HEK293T (cell line): ENCODE results near the gene FJX1.

Experiments used
- CTCF ChIA-PET: fragments of 350-600 bp; formaldehyde crosslinking; extraction: SDS; loops from one replicate; lab custom pipeline; 2021; ENCODE audit warnings: antibody characterized with exemption, inconsistent platforms; lab: Yijun Ruan, JAX
- POLR2A ChIA-PET: fragments of 350-600 bp; formaldehyde crosslinking; extraction: SDS; loops from one replicate; lab custom pipeline; 2020; ENCODE audit warnings: antibody characterized with exemption, inconsistent platforms; lab: Yijun Ruan, JAX
- DNase-seq: peaks from one replicate; pipeline ENCODE4 v3.0.0; 2012; ENCODE audit warnings: mixed read lengths; ENCODE audit errors: extremely low spot score
- ARNT ChIP-seq: fragments of 450-650 bp; IDR thresholded peaks from 2 replicates; pipeline ENCODE4 v1.6.1; 2017; ENCODE audit warnings: mild to moderate bottlenecking
- BHLHE40 ChIP-seq: fragments of 450-650 bp; IDR thresholded peaks from 2 replicates; pipeline ENCODE4 v1.6.1; 2016; ENCODE audit warnings: mild to moderate bottlenecking, moderate library complexity, borderline replicate concordance
- CTBP1 ChIP-seq: fragments of 450-650 bp; IDR thresholded peaks from 2 replicates; pipeline ENCODE4 v1.6.1; 2016; ENCODE audit warnings: borderline replicate concordance
- ELF4 ChIP-seq: fragments of 450-650 bp; IDR thresholded peaks from 2 replicates; pipeline ENCODE4 v1.6.1; 2017; ENCODE audit warnings: antibody characterized with exemption
- FOXA1 ChIP-seq: fragments of 450-650 bp; IDR thresholded peaks from 2 replicates; pipeline ENCODE4 v1.6.1; 2016; ENCODE audit warnings: mild to moderate bottlenecking
- FOXK2 ChIP-seq: fragments of 450-650 bp; IDR thresholded peaks from 2 replicates; pipeline ENCODE4 v1.6.1; 2016; ENCODE audit warnings: mild to moderate bottlenecking
- FOXM1 ChIP-seq: fragments of 450-650 bp; IDR thresholded peaks from 2 replicates; pipeline ENCODE4 v1.6.1; 2017; ENCODE audit warnings: mild to moderate bottlenecking, borderline replicate concordance
- HDGF ChIP-seq: fragments of 450-650 bp; IDR thresholded peaks from 2 replicates; pipeline ENCODE4 v1.6.1; 2017; ENCODE audit warnings: antibody characterized with exemption, borderline replicate concordance
- L3MBTL2 ChIP-seq: fragments of 450-650 bp; conservative IDR thresholded peaks from 2 replicates; pipeline ENCODE4 v1.6.1; 2016; ENCODE audit warnings: mild to moderate bottlenecking
- LEF1 ChIP-seq: fragments of 450-650 bp; IDR thresholded peaks from 2 replicates; pipeline ENCODE4 v1.6.1; 2017; ENCODE audit warnings: mild to moderate bottlenecking, borderline replicate concordance
- NFRKB ChIP-seq: fragments of 450-650 bp; IDR thresholded peaks from 2 replicates; pipeline ENCODE4 v1.6.1; 2016; ENCODE audit warnings: mild to moderate bottlenecking, moderate library complexity
- PKNOX1 ChIP-seq: fragments of 450-650 bp; IDR thresholded peaks from 2 replicates; pipeline ENCODE4 v1.6.1; 2016
- SP1 ChIP-seq: fragments of 450-650 bp; IDR thresholded peaks from 2 replicates; pipeline ENCODE4 v1.6.1; 2017
- SUZ12 ChIP-seq: fragments of 450-650 bp; IDR thresholded peaks from 2 replicates; pipeline ENCODE4 v1.6.1; 2016; ENCODE audit warnings: mild to moderate bottlenecking
- TARDBP ChIP-seq: fragments of 450-650 bp; IDR thresholded peaks from 2 replicates; pipeline ENCODE4 v1.6.1; 2016
- ZNF384 ChIP-seq: fragments of 450-650 bp; IDR thresholded peaks from 2 replicates; pipeline ENCODE4 v1.6.1; 2016

The FJX1 gene

DNA sequence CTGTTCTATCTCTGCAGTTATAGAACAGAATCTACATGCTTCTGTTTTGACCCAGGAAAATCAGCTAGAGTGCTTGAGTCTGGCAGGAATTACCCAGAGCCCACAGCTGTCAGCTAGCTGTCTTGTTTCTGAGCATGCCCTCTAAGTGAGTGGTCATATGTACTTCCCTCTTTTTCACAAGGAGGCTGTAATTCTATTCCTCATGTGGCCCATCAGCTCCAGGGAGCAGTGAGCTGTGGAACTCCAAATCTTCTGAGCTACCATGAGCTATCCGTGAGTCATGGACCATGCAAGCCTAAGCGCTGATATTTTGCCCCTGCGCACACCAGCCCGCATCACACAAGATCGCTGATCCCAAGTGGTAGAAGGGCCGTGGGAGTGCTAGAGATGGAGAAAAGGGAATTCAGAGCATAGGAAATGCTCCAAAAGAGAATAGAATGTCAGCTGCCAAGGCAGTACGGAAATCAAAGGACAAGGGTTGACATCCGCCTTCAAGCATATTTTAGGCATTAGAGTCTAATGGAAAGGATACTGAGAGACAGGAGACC lies 5.4 kb downstream of the FJX1 start:
- no peak for DNase-seq
- POLR2A ChIA-PET, result no interaction called here

DNA sequence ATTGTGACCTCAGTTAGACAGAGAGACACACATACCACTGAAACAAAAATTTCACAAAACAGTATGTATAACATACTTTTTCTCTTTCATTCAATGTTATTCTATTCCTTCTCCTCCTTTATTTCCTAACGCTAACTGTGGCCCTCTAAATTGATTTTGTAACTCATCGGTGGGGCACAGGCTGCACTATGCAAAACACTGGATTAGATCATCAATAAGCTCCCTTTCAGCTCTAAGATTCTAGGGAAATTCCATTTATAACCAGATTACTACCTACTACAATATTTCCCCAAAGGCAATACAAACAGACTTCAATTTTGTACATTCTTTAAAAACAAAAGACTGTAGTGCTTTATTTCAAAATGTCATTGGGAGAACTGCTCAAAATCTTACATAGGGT lies 6.1 kb downstream of the FJX1 start:
- ChIA-PET CTCF (interaction anchor here (0.7 kb wide), 1 partner anchor 11 kb away, joined by 3 read pairs; no protein-coding TSS in a partner anchor), POLR2A (no interaction called here)
- TF ChIP-seq ELF4 (no peak), CTBP1 (no peak), L3MBTL2 (no peak), HDGF (no peak), FOXK2 (no peak), FOXM1 (no peak), SUZ12 (no peak), LEF1 (no peak), FOXA1 (no peak), ARNT (no peak), ZNF384 (no peak), TARDBP (no peak), BHLHE40 (no peak)
- no peak for DNase-seq

More for the DNA sequence above, 5.4 kb downstream of the FJX1 start:
- TF ChIP-seq ZNF384 (no peak), HDGF (no peak), PKNOX1 (no peak), CTBP1 (no peak), SP1 (no peak), FOXA1 (no peak), SUZ12 (no peak), FOXK2 (no peak), L3MBTL2 (no peak), FOXM1 (no peak), TARDBP (no peak), ARNT (no peak), BHLHE40 (no peak), ELF4 (no peak), NFRKB (no peak), LEF1 (no peak)
- CTCF ChIA-PET, result interaction anchor here (0.7 to 1.5 kb wide), 2 partner anchors 11 to 198 kb away, joined by 3 to 4 read pairs; no protein-coding TSS in a partner anchor

- ChIA-PET CTCF (no interaction called here), POLR2A (no interaction called here)
- no peak for TF ChIP-seq SUZ12
- TF ChIP-seq PKNOX1, result no peak
- TF ChIP-seq NFRKB, result no peak
- no peak for TF ChIP-seq ZNF384
- no peak for TF ChIP-seq FOXM1
- TF ChIP-seq FOXK2, result no peak
- no peak for TF ChIP-seq CTBP1
- no peak for TF ChIP-seq BHLHE40
- no peak for DNase-seq
These were observed 6.5 kb downstream of the FJX1 start for GRCh38 chr11:35624781-35625180.

GRCh38 chr11:35626501-35626900 lies 8.2 kb downstream of the FJX1 start:
- TF ChIP-seq TARDBP, result no peak
- no peak for DNase-seq
- CTCF ChIA-PET, result interaction anchor here (0.6 kb wide), 1 partner anchor 80 kb away, joined by 3 read pairs; no protein-coding TSS in a partner anchor
- POLR2A ChIA-PET, result no interaction called here

- ChIA-PET CTCF (no interaction called here), POLR2A (interaction anchor here (0.9 to 2.5 kb wide), 3 partner anchors 8 to 21 kb away, joined by 3 to 21 read pairs (median 4); partner anchors contain the start of gene FJX1)
- DNase-seq, result no peak
- no peak for TF ChIP-seq LEF1
- TF ChIP-seq SP1, result no peak
These were observed 11.3 kb downstream of the FJX1 start for GRCh38 chr11:35629511-35629910.

- no peak for DNase-seq
- TF ChIP-seq FOXM1, result no peak
- TF ChIP-seq BHLHE40, result no peak
- TF ChIP-seq SUZ12, result no peak
- POLR2A ChIA-PET, result interaction anchor here (0.9 to 2.5 kb wide), 2 partner anchors 8 to 11 kb away, joined by 4 to 21 read pairs; partner anchors contain the start of gene FJX1
- CTCF ChIA-PET, result no interaction called here
These were observed 11.7 kb downstream of the FJX1 start for GRCh38 chr11:35629914-35630313.

GRCh38 chr11:35631891-35632290 lies 13.6 kb downstream of the FJX1 start:
- CTCF ChIA-PET, result no interaction called here
- TF ChIP-seq ARNT, result no peak
- TF ChIP-seq NFRKB, result no peak
- no peak for TF ChIP-seq LEF1
- no peak for TF ChIP-seq HDGF
- no peak for TF ChIP-seq CTBP1
- no peak for TF ChIP-seq FOXA1
- no peak for TF ChIP-seq SUZ12
- POLR2A ChIA-PET, result interaction anchor here (1.7 kb wide), 1 partner anchor 12 kb away, joined by 12 read pairs; no protein-coding TSS in a partner anchor
- no peak for DNase-seq

GRCh38 chr11:35632301-35632700 lies 14.0 kb downstream of the FJX1 start:
- TF ChIP-seq L3MBTL2, result no peak
- peak; percentile 46 for TF ChIP-seq PKNOX1
- ChIA-PET POLR2A (interaction anchor here (1.7 kb wide), 1 partner anchor 13 kb away, joined by 12 read pairs; no protein-coding TSS in a partner anchor), CTCF (no interaction called here)
- DNase-seq, result no peak
